ENCODE measurements around the gene HIVEP3.

DNA sequence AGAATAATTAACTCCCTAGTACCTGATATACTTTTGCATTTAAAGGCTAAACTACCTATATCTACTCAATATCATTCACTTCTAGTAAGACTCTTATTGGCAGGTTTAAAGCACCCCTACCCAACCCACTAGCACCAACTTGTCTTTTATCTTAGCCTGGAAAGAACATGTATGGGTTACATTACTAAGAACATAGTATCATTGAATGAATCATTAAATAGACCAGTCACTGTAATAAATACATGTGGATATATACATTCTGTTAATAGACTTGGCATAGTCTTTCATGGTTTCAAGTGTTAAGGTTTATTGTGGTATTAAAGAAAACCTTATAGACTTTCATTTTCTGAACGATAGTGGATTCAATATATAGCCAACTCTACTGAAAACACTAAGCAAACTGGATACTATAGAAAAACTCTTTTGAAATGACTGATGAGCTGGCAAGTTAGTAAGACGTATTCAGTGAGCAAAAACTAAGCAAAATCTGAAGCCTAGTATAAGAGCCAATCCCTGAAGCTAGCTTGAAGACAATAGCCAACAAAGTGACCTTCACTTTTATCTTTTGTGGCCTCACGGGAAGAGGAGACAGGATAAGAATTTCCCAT, 10.3 kb downstream of the HIVEP3 start:
- TF ChIP-seq POLR2AphosphoS5 (IDR thresholded peaks at IDR 0.05; ENCODE audit: borderline replicate concordance, low read depth, low read length) (no peak), FOXP2 (optimal IDR thresholded peaks at IDR 0.05; ENCODE audit: control extremely low read depth, extremely low read length, insufficient read depth) (no peak)
